ENCODE results near the gene FMO4.

- no peak for TF ChIP-seq CTCF (conservative IDR thresholded peaks at IDR 0.05; ENCODE audit: low read depth, low read length)
- no peak for TF ChIP-seq EZH2 (IDR thresholded peaks at IDR 0.05; ENCODE audit: low read length, unreplicated experiment)
These were observed 38.0 kb downstream of the FMO4 start for GRCh38 chr1:171351961-171352360.
